Muscle of arm (tissue), 14 donors: ENCODE measurements around the gene IFI44L. TPM values are rescaled to one million over a fixed set of nuclear protein-coding genes. Genes with fewer than 3 reads are reported as not detected.

Source experiments
- DNase-seq: peaks from one replicate; pipeline ENCODE4 v3.0.0-alpha.2; 2013
- long read RNA-seq, 11 donors: transcript quantifications; one replicate each; lab custom pipeline, GENCODE V29; 2026
- polyA plus RNA-seq, 12 donors: library from polyadenylated mRNA; unstranded; fragments of 120-200 nt; gene quantifications; one replicate each; pipeline ENCODE4 v1.2.1, GENCODE V29; 2013; ENCODE audit not compliant: insufficient read length in 12 of 12

The IFI44L gene
- 1 to 10 TPM in 11 of 12 donors, not detected in 1; 1.0 to 6.0 (median 2.2) TPM for polyA plus RNA-seq
- long read RNA-seq, donor 1: 0 reads
- long read RNA-seq, donor 2: 0 reads
- long read RNA-seq, donor 3: 0 reads
- long read RNA-seq, donor 4: 0 reads
- long read RNA-seq, donor 5: 0 reads
- long read RNA-seq, donor 6: 0 reads
- long read RNA-seq, donor 7, full-length matches to known transcripts: 1 of 1 reads
- long read RNA-seq, donor 7, partial matches to known transcripts: 0 of 1 reads
- long read RNA-seq, donor 7, other reads (novel, unspliced or antisense): 0 of 1 reads
- long read RNA-seq, donor 8: 0 reads
- long read RNA-seq, donor 9: 0 reads
- long read RNA-seq, donor 10: 0 reads
- long read RNA-seq, donor 11: 0 reads

DNA sequence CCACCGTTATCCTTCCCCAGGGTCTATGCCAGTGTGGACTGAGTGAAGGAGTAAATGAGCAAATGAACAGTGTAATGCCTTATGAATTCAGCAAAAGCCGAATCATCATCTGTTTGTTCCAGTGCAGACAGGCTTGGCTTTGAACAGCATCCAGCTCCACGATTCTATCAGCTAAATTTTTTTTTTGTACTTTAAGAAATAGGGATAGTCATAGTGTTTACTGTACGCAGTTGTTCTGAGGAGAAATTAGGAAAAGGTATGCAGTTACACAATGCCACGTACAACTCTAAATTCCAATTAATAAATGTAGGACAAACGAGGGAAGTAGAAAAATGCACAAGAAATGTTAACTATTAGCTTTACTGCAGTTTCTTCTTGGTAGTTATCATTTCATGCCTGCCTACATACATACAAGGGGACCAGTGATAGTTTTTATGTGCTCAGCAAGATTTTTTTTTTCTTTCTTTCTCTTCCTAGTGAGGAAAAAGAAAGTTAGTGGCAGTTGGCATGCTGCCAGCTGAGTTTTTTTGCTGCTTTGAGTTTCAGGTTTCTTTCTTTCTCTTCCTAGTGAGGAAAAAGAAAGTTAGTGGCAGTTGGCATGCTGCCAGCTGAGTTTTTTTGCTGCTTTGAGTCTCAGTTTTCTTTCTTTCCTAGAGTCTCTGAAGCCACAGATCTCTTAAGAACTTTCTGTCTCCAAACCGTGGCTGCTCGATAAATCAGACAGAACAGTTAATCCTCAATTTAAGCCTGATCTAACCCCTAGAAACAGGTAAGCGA lies at the start of gene IFI44L:
Gene IFI44L (plus strand): TSS at position 646 of the 777 bp plus-strand sequence. CDS start 7,468 bp downstream, outside the sequence.
- DNase-seq: peak; percentile 42

DNA sequence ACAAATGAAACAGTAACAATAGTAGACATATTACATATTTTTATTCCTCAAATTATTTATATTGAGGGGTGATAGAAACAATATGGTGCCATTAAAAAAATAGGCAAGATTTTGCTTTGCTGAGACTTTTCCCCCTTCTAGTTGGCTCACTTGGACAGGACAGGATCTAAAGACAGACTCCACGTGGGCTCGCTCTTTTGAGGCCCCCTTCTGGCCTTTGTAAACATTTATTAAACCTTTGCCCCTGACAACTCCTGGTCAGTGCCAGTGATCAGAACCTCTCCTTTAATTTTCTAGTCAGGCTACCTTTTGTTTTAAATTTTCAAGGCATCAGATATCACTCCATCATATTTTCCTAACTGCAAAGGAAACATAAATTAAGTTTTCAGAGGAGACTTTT lies 49.7 kb upstream of the IFI44L start:
- DNase-seq: no peak

DNA sequence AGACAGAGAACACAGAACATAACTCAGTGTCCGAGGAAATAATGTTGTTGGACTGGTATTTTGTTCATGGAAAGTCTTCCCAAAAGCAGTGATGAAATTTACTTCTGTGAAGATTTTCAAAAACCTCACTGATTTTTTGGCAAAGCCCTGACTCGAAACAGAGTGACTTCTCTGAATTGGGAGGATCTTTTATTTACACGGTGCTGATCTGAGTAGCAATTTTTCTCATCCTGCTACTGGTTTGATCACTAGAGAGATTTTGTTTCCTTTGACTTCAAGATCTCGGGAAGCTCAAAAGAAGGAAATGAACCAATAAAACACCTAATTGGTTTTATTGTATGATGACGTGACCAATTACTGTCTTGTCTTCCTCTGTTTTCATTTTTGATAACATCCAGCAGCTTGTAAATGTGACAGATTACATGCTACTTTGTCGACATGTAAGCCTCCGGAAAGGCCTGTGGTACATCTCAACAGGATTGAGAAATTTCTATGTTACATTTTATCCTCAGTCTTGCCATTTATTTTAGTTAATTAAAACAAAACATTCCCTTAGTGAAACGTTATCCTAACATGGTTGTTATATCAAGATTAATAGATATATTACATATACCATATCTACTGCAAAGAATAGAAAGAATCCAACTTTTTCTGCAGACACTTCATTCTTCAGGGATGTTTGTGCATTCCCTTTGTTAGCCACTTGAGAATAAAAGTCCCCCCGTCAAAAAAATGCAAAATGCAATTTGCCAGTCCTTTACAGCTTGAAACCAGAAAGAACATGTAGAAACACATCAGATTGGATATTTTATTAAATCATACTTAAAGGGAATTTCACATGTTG lies 42.8 kb upstream of the IFI44L start:
- DNase-seq: no peak

DNA sequence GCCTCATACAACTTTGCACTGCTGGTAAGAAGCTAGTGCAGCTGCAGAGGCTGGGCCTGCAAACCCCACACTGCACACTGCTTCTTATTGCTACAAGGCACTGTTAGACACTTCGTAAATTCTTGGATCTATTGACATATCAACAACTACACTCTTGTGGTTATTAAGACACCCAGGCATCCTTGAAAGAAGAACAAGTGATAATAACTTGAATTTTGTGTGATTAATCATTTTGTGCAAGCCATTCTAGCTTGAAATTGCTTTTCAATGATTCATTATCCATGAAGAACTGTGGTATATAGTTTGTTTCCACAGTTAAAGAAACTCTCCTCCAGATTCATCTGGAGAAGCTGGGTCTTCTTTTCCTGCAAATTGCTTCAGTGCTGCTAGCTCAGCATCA lies 33.7 kb upstream of the IFI44L start:
- DNase-seq: no peak

DNA sequence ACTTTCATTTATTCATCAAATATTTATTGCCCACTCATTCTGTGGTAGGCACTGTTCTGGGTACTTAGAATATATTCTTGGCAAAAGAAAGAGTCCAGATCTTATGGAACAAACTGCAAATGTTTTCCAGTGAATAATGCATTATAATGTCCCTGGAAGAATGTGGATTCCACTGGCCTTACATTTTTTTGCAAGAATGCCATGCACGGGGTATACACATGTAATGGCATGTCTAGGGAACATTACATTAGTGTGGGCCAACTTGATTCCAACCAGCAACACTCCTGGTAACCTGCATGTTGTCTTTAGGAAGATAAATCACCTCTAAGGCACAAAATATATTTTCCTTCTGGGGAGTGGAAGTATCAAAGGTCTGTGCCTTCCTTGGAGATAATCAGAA lies 33.0 kb upstream of the IFI44L start:
- no peak for DNase-seq

DNA sequence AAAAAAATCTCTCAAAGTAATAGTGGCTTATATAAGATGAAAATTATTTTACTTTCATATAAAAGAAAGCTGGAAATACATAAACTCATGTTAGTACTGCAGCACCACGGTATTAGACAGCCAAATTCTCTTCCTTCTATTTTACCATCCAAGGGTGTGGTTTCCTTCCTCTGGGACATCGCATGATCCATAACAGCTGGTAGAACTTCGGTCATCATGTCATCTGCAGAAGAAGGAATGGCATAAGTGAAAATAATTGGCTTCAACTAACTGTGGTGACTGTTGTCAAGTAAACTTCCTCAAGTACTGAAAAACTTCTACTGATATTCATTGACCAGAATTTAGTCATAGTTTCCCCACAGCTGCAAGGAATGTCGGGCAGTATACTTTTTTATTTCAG lies 28.3 kb upstream of the IFI44L start:
- DNase-seq: no peak

DNA sequence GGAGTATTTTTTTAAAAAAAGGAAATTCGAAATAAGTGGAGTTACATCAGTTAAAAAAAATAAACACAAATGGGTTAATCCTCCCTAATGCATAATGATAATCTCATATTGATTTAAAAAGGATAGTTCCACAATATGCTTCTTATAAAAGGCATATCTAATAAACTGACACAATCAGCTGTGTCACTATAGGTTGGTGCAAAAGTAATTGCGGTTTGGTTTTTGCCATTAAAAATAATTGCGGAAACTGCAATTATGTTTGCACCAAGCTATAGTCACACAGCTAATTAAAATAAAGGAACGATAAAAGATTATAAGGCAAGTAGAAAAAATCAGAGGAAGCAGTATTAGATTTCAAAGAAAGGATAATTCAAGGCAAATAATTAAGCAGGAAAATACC lies 21.0 kb upstream of the IFI44L start:
- no peak for DNase-seq

DNA sequence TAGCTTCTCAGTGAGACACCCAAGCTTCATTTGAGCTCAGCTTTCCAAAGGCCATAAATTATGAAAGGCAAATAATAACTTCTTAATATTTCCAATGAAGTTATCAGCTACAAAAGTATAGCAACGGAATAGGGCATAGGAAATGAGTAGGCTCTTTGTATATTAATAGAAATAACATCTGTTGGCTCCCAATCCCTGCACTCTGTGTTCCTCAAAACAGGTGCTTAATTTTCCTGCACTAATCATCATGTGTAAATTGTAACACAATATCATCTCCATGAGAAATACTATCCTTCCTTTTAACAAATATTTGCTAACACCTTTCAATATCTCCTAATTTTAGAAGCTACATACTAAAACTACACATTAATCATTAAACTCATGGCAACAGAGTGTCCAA lies 19.2 kb upstream of the IFI44L start:
- DNase-seq: no peak

DNA sequence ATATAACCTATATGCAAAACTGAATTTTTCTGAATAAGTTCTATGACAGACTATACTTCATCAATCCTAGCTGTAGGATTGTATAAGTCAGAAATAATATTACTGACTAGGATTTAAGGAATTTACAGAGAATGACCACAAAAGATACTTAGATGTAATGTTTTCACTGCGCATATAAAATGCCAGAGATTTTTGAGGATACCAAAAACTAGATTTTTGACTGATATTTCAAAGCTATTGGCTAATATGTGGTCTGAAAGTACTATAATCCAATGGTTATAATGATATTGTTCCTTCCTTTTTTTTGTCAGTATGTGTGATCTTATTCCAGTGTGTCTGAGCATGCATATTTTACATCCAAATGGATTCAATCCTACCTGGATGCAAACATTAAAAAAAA lies 17.0 kb upstream of the IFI44L start:
- no peak for DNase-seq

DNA sequence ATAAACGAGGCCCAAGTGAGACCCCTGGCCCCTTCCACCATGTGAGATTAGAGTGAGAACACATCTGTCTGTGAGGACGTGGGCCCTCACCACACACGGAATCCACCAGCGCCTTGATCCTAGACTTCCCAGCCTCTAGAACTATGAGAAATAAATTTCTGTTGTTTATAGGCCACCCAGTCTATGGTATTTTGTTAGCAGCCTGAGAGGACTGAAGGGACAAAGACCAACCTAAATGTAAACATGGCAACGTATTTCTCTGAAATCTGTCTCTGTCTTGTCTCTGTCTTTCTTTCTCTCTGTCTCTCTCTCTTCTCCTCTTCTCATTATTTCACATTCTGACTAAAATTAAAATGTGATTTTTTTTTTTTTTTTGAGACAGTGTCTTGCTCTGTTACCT lies 15.6 kb upstream of the IFI44L start:
- no peak for DNase-seq

DNA sequence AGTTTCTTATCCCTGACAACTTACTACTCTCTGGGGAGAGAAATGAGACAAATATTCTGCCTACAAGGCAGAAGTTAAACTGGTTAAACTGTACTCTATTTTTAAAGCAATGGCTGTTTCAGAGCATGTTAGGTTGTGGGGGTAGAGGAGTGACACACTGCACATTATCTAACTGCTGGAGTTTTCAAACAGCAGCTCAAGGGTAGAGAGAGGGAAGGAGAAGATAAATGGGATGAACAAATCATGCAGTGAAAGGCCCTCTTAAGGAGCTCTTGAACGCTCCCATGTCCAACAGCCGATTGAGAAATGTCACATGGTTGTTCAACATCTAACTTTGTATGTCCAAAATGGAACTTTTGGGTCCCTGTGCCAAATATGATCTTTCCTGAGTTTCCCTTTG lies 14.0 kb upstream of the IFI44L start:
- no peak for DNase-seq

DNA sequence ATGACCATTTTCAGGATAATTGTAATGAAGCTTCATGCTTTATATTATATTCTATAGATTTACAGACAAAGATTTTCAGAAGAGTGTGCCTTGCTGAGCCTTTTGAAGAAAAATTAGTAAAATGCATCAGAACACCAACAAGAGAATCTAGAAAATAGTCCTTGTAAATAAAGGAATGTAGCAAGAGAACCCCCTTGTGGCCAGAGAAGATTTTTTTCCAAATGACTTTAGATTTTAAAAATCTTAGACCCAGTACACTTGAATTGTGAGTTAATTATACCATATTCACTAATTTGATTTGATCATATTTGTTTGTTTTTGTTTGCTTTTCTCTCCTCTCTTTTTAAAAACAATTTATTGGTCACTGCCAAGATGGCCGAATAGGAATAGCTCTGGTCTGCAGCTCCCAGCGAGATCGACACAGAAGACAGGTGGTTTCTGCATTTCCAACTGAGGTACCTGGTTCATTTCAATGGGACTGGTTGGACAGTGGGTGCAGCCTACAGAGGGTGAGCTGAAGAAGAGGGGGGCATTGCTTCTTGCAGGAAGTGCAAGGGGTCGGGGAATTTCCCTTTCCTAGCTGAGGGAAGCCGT lies 12.8 kb upstream of the IFI44L start:
- peak; percentile 18 for DNase-seq

DNA sequence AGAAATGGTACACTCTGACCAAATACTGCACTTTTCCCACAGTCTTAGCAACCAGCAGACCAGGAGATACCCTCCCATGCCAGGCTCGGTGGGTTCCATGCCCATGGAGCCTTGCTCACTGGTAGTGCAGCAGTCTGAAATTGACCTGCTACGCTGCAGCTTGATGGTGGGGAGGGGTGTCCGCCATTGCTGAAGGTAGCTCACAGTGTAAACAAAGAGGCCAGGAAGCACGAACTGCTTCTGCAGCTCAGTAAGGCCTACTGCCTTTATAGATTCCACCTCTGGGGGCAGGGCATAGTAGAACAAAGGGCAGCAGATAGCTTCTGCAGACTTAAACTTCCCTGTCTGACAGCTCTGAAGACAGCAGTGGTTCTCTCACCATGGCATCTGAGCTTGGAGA lies 12.3 kb upstream of the IFI44L start:
- DNase-seq: no peak

DNA sequence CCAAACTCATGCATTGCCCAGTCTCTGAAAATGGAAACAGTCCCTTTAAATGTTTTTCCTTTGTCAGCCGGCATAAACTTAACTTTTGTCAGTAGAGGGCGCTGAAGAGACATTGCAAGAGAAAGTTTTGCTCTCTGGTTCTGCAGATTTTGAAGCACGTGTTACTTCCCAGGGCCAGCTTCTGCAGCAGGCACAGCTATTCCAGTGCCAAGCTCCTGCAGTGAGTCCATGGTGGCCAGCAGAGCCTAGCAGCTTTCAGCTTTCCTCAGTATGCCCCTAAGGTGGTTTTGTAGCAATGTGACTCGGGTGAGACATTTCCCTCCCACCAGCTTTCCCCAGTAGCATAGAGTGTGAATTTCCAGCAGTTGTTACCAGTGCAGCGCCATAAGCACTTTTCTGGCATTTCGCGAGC lies 2.6 kb upstream of the IFI44L start:
- peak; percentile 84 for DNase-seq

DNA sequence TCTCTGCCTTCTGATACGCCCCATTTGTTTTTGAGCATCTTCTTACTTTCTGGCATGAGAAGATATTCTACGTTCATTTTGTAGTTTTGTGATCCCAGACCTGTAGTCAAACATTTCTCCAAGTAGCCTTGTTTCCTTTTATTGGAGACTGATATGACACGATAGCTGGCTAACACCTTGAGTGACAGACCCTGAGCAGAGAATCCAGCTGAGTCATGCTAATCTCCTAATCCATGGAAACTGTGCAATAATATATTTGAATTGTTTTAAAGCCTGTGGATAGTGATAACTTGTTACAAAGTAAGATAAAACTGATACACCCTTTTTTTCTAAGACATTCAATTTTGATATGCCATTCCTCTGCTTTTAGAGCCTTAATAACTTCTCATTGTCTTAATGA lies 1.2 kb upstream of the IFI44L start:
- no peak for DNase-seq

DNA sequence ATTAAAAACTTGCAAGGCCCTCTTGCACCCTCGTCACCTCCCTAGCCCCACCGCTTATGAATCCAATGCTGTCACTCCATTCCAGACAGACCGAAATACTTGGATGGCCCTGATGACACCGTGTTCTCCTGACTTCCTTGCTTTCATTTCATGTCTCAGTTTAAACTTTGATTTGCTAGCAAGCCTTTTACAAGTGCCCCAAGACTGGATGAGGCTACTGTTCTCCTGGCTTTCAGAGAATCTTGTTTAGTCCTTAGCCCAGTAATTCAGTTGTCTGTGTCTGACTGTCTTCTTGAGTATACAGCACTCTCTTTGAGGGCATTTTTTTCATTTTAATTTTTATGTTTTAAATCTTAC lies 824 bp upstream of the IFI44L start:
- DNase-seq: no peak

DNA sequence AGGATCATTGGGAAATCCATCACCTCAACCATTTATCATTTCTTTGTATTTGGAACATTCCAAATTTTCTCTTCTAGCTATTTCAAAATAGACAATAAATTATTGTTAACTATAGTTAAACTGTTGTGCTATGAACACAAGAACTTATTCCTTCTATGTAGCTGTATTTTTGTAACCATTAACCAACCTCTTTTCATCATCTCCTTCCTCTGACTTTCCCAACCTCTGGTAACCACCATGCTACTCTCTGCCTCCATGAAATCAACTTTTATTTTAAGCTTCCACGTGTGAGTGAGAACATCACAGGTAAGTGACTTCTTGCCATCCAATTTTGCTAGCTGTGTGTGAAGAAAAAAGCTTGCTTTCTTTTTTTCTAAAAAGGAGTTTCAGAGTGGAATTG lies 418 bp downstream of the IFI44L start:
- DNase-seq: no peak

DNA sequence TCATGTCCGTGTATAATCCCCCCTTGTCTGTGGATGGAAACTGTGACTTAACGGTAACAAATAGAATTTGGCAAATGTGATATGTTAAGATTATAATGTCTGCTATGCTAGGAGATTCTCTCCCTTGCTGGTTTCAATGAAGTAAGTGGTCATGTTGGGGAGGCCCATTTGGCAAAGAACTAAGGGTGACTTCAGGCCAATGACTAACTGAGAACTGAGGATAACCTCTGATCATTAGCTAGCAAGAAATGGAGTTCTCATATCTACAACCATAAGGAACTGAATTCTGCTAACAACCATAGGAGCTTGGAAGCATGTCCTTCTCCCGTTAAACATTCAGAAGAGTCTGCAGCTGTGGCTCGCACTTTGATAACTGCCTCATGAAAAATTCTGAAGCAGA lies 2.3 kb downstream of the IFI44L start:
- DNase-seq: no peak

DNA sequence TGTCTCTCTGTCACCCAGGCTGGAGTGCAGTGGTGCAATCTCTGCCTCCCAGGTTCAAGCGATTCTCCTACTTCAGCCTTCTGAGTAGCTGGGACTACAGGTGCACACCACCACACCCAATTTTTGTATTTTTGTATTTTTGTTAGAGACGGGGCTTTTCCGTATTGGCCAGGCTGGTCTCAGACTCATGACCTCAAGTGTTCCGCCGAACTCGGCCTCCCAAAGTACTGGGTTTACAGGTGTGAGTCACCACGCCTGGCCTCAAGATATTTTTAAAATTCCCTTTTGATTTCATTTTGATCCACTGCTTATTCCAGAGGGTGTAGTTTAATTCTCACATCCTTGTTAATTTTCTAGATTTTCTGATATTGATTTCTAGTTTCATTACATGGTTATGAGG lies 3.8 kb downstream of the IFI44L start:
- DNase-seq: no peak

DNA sequence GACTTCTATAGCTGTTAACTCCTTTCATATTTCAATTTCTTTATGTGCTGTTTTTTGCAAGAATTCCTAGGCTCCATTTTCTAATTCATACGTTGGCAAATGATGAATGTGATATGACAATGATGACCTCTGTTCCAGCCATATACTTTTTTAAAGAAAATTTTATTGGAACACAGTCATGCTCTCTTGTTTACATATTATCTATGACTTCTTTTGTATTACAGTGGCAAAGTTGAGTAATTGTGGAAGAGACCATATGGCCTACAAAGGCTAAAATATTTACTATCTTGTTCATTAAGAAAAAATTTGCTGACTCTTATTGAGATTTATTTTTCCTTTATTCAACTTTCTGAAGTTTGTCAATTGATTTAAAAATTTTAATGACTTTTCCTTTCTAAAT lies 7.1 kb downstream of the IFI44L start:
- DNase-seq: no peak

DNA sequence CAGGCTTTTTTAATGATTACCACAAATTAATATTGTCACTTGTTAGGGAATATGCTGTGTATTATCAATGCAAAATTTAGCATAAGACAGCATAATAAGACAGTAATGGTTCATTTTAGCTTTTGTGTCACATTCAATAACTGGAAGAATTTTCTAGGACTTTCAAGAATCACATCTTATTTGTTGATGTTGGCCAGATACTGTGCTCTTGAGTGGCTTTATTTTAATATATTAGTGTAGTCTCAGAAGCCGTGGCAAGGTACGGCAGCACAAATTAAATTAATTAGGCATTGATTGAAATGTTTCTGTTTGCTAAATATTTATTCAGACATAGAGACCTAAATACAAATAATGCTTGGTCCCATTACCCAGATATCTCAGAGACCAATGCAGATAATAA lies 10.4 kb downstream of the IFI44L start:
- DNase-seq: no peak

DNA sequence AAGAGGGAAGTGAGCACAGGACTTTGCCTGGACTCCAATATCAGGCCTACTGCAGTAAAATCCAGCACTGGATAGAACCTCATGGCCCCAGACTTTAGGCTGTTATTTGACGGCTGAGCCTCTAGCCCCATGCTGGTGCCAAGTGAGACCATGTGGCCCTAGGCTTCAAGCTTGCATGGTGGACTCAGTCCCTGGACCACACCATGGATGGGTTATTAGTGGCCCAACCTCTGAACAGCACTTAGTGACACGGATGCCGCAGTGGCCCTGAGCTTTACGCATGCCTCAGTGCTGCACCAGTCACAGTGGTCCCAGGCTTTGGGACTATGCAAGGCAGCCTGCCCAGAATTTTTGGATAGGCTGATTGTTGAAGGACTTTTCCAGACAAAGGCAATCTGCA lies 13.0 kb downstream of the IFI44L start:
- no peak for DNase-seq
